HEK293T (cell line): ENCODE measurements around the gene YKT6.

ENCODE experiments used
- FOXM1 ChIP-seq: fragments of 450-650 bp; IDR thresholded peaks from 2 replicates; pipeline ENCODE4 v1.6.1; 2017; ENCODE audit warnings: mild to moderate bottlenecking, borderline replicate concordance
- HDGF ChIP-seq: fragments of 450-650 bp; IDR thresholded peaks from 2 replicates; pipeline ENCODE4 v1.6.1; 2017; ENCODE audit warnings: antibody characterized with exemption, borderline replicate concordance
- ZNF384 ChIP-seq: fragments of 450-650 bp; IDR thresholded peaks from 2 replicates; pipeline ENCODE4 v1.6.1; 2016

GRCh38 chr7:44172352-44172751 is 28.4 kb upstream of the YKT6 start:
- no peak for TF ChIP-seq ZNF384
- TF ChIP-seq HDGF, result no peak
- TF ChIP-seq FOXM1, result no peak
